Measurements from ENCODE around the gene DRD2.

The DRD2 gene

GRCh38 chr11:113404859-113405430 is 70.3 kb downstream of the DRD2 start:
- POLR2A ChIA-PET: no interaction called here
- no peak for DNase-seq (ENCODE audit: extremely low spot score)
- TF ChIP-seq CTCF (IDR thresholded peaks at IDR 0.05; ENCODE audit: control extremely low read depth, extremely low read depth, low read depth, missing control alignments): no peak
- CTCF ChIA-PET: interaction anchor here (1.1 kb wide), 1 partner anchor 18 kb away, joined by 3 read pairs; the partner anchor contains the start of gene ANKK1

GRCh38 chr11:113401718-113402117 is 73.5 kb downstream of the DRD2 start:
- CTCF ChIA-PET: interaction anchor here (1.4 kb wide), 1 partner anchor 12 kb away, joined by 4 read pairs; no protein-coding TSS in a partner anchor
- POLR2A ChIA-PET: no interaction called here
- TF ChIP-seq CTCF (IDR thresholded peaks at IDR 0.05; ENCODE audit: control extremely low read depth, extremely low read depth, low read depth, missing control alignments): no peak
- DNase-seq (ENCODE audit: extremely low spot score): no peak

GRCh38 chr11:113400631-113401230 is 74.5 kb downstream of the DRD2 start:
- ChIA-PET CTCF (no interaction called here), POLR2A (no interaction called here)
- DNase-seq (ENCODE audit: extremely low spot score): no peak
- TF ChIP-seq CTCF (IDR thresholded peaks at IDR 0.05; ENCODE audit: control extremely low read depth, extremely low read depth, low read depth, missing control alignments): no peak

GRCh38 chr11:113398669-113399430 is 76.3 kb downstream of the DRD2 start:
- DNase-seq (ENCODE audit: extremely low spot score): no peak
- ChIA-PET POLR2A (no interaction called here), CTCF (interaction anchor here (4.3 kb wide), 1 partner anchor 13 kb away, joined by 11 read pairs; no protein-coding TSS in a partner anchor)
- no peak for TF ChIP-seq CTCF (IDR thresholded peaks at IDR 0.05; ENCODE audit: control extremely low read depth, extremely low read depth, low read depth, missing control alignments)

- no peak for DNase-seq (ENCODE audit: extremely low spot score)
- TF ChIP-seq CTCF (IDR thresholded peaks at IDR 0.05; ENCODE audit: control extremely low read depth, extremely low read depth, low read depth, missing control alignments): no peak
- ChIA-PET POLR2A (no interaction called here), CTCF (interaction anchor here (1.1 to 4.3 kb wide), 2 partner anchors 12 to 20 kb away, joined by 4 to 11 read pairs; no protein-coding TSS in a partner anchor)
Measured at GRCh38 chr11:113397821-113398220, 77.4 kb downstream of the DRD2 start.

GRCh38 chr11:113397212-113397611 is 78.0 kb downstream of the DRD2 start:
- CTCF ChIA-PET: interaction anchor here (1.1 to 4.3 kb wide), 2 partner anchors 11 to 19 kb away, joined by 4 to 11 read pairs; no protein-coding TSS in a partner anchor
- POLR2A ChIA-PET: no interaction called here
- no peak for TF ChIP-seq CTCF (IDR thresholded peaks at IDR 0.05; ENCODE audit: control extremely low read depth, extremely low read depth, low read depth, missing control alignments)

More at GRCh38 chr11:113397212-113397611, 78.0 kb downstream of the DRD2 start:
- no peak for DNase-seq (ENCODE audit: extremely low spot score)
